Femur (tissue), 1 donor: Measurements from ENCODE around the gene PTPRJ.

Experiments
- DNase-seq: peaks from one replicate; pipeline ENCODE4 v3.0.0-alpha.2; 2017

Gene PTPRJ

GRCh38 chr11:47997063-47998053 lies 17.0 kb downstream of the PTPRJ start:
- no peak for DNase-seq

GRCh38 chr11:47998345-47998732 lies 18.0 kb downstream of the PTPRJ start:
- DNase-seq, result no peak

GRCh38 chr11:47998733-47999359 lies 18.5 kb downstream of the PTPRJ start:
- no peak for DNase-seq

- DNase-seq, result no peak
Measured at GRCh38 chr11:48000432-48000831, 20.1 kb downstream of the PTPRJ start.

- no peak for DNase-seq
Measured at GRCh38 chr11:48001438-48002021, 21.2 kb downstream of the PTPRJ start.

GRCh38 chr11:48002561-48002960 lies 22.2 kb downstream of the PTPRJ start:
- no peak for DNase-seq

GRCh38 chr11:48003926-48004325 lies 23.6 kb downstream of the PTPRJ start:
- DNase-seq, result no peak

GRCh38 chr11:48004456-48004855 lies 24.1 kb downstream of the PTPRJ start:
- no peak for DNase-seq

- DNase-seq, result no peak
Measured at GRCh38 chr11:48005136-48005535, 24.8 kb downstream of the PTPRJ start.

- no peak for DNase-seq
Measured at GRCh38 chr11:48005831-48006270, 25.5 kb downstream of the PTPRJ start.

- no peak for DNase-seq
Measured at GRCh38 chr11:48006301-48006992, 26.1 kb downstream of the PTPRJ start.

- no peak for DNase-seq
Measured at GRCh38 chr11:48007677-48008076, 27.3 kb downstream of the PTPRJ start.

- DNase-seq, result no peak
Measured at GRCh38 chr11:48008951-48009270, 28.6 kb downstream of the PTPRJ start.

- no peak for DNase-seq
Measured at GRCh38 chr11:48011102-48011797, 30.9 kb downstream of the PTPRJ start.

GRCh38 chr11:48011798-48012391 lies 31.5 kb downstream of the PTPRJ start:
- no peak for DNase-seq

- DNase-seq, result no peak
Measured at GRCh38 chr11:48013269-48013901, 33.0 kb downstream of the PTPRJ start.

GRCh38 chr11:48014917-48015316 lies 34.6 kb downstream of the PTPRJ start:
- no peak for DNase-seq

GRCh38 chr11:48017105-48017830 lies 36.9 kb downstream of the PTPRJ start:
- DNase-seq, result no peak

GRCh38 chr11:48017831-48018527 lies 37.6 kb downstream of the PTPRJ start:
- DNase-seq, result no peak

GRCh38 chr11:48018528-48019216 lies 38.3 kb downstream of the PTPRJ start:
- DNase-seq, result no peak
